H1 (cell line): ENCODE results near the gene NPC1L1. TPM values are rescaled to one million over a fixed set of nuclear protein-coding genes. Genes with fewer than 3 reads are reported as not detected.

Experiments used
- CTCF ChIP-seq, 3 experiments: IDR thresholded peaks; 1 replicate in 2 of 3; 2 replicates in 1 of 3; pipeline versions ENCODE4 v1.5.1 to v1.6.1; 2011; ENCODE audit warnings: low read length in 3 of 3, mild to moderate bottlenecking in 3 of 3, inconsistent platforms in 2 of 3, low read depth in 1 of 3, moderate library complexity in 1 of 3; ENCODE audit not compliant: insufficient read depth in 1 of 3; ENCODE audit errors: control extremely low read depth in 1 of 3
- POU5F1 ChIP-seq: IDR thresholded peaks from 2 replicates; pipeline ENCODE4 v1.6.1; 2011; ENCODE audit warnings: low read depth, mild to moderate bottlenecking, low read length, moderate library complexity
- polyA plus RNA-seq, 7 experiments: library from polyadenylated mRNA; depleted of rRNA in 3 of 7; stranded (reverse) in 5 of 7; unstranded in 2 of 7; fragments of >200 nt in 5 of 7; fragments of 200-250 nt in 2 of 7; gene quantifications; 1 replicate in 5 of 7; 2 replicates in 1 of 7; 4 replicates in 1 of 7; pipeline versions ENCODE4 v1.2.1 to v1.2.3, GENCODE V29; 2011 to 2013; ENCODE audit warnings: missing spikeins in 2 of 7, mixed read lengths in 2 of 7
- total RNA-seq: library from RNA; stranded (reverse); fragmentation: NEBNext Ultra II Directional; extraction: Animal tissue kit (Norgen Biotek cat#: 25700); gene quantifications from 2 replicates; pipeline ENCODE4 v1.2.1, GENCODE V29; 2021

The NPC1L1 gene
- total and polyA plus RNA-seq, 2 of the 8 experiments (the other 6 are each of a cell fraction or from before 2014, with no cell fraction given), result 0.06 to 0.21 TPM

- TF ChIP-seq CTCF (IDR thresholded peaks at IDR 0.05; ENCODE audit: control extremely low read depth in 1 of 3, insufficient read depth in 1 of 3, low read depth in 1 of 3, low read length in 3 of 3) (peak; percentile 89 to 99 (median 92)), POU5F1 (no peak)
Observed at GRCh38 chr7:44477063-44477830, 63.9 kb downstream of the NPC1L1 start (continued).
